ENCODE data around the gene NFKBIB. TPM values are rescaled to one million over a fixed set of nuclear protein-coding genes. Genes with fewer than 3 reads are reported as not detected.

Gene NFKBIB
- total and polyA plus RNA-seq, 2 of the 13 experiments (the other 11 are each of a cell fraction or from before 2014, with no cell fraction given): 8.6 to 14.9 TPM

DNA sequence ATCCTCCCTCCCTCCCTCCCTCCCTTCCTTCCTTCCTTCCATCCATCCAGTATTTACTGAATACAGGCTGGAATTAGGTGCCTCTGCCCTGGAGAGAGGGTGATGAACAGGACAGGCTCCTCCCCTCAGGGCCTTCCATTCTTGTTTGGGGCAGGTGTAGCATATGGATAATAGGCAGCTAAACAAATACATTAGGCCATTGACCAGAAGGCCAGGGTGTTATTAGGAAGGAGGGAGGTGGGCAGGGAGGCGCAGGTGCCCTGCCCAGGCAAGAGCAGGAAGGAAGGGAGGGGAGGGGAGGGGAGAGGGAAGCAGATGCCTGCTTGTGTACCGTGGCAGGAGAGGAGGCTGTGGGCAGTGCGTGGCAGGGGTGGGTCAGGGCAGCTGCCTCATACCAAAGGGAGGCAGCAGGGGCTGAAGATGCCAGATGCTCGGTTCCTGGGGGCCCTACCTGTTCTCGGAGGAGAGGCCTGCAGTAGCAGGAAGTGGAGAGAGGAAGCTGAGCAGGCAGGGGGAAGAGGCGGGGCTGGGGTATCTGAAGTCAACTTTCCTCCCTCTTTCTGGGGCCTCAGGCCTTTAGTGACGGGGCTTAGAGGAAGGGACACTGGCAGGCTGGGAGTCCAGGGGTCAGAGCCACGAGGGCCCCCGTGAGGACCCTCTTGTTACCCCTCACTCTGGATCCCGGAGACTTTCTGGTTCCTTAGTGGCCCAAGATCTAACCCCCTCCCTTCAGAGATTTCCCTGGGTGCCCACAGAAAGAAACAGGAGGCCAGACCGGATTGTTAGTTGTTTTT, 21.8 kb upstream of the NFKBIB start, which contains the start of gene RINL (continued):
- TF ChIP-seq GMEB1 (CRISPR knock-in tag; IDR thresholded peaks at IDR 0.05; ENCODE audit: borderline replicate concordance) (no peak), CTCF (CRISPR knock-in tag; IDR thresholded peaks at IDR 0.05) (no peak), ARID2 (CRISPR knock-in tag; IDR thresholded peaks at IDR 0.05; ENCODE audit: borderline replicate concordance) (no peak), SP4 (CRISPR knock-in tag; IDR thresholded peaks at IDR 0.05) (no peak), MTA3 (CRISPR knock-in tag; IDR thresholded peaks at IDR 0.05) (no peak), ZNF644 (CRISPR knock-in tag; IDR thresholded peaks at IDR 0.05; ENCODE audit: low read depth) (no peak), POLR2A (IDR thresholded peaks at IDR 0.05; ENCODE audit: insufficient read depth in 1 of 2, low read depth in 2 of 2, low read length in 2 of 2) (peak; percentile 36 to 73; a peak in 2 of 4 replicates), ZNF3 (CRISPR knock-in tag; IDR thresholded peaks at IDR 0.05) (no peak), ZSCAN21 (CRISPR knock-in tag; IDR thresholded peaks at IDR 0.05; ENCODE audit: borderline replicate concordance) (0 out of 2 replicates have a peak, but pooled peaks have one; percentile 38), ZFY (CRISPR knock-in tag; IDR thresholded peaks at IDR 0.05) (peak; percentile 77), ZBTB3 (CRISPR knock-in tag; IDR thresholded peaks at IDR 0.05; ENCODE audit: borderline replicate concordance, low read depth) (no peak), SATB2 (CRISPR knock-in tag; IDR thresholded peaks at IDR 0.05) (no peak), KLF11 (CRISPR knock-in tag; IDR thresholded peaks at IDR 0.05) (no peak), SALL1 (CRISPR knock-in tag; IDR thresholded peaks at IDR 0.05) (peak; percentile 41), GATA4 (IDR thresholded peaks at IDR 0.05; ENCODE audit: borderline replicate concordance, low read depth) (0 out of 2 replicates have a peak, but pooled peaks have one; percentile 20), EZH2 (conservative IDR thresholded peaks at IDR 0.05; ENCODE audit: low read depth, low read length) (no peak), KAT8 (CRISPR knock-in tag; IDR thresholded peaks at IDR 0.05) (peak; percentile 62), NFYC (CRISPR knock-in tag; IDR thresholded peaks at IDR 0.05) (no peak), ZNF367 (CRISPR knock-in tag; IDR thresholded peaks at IDR 0.05; ENCODE audit: borderline replicate concordance) (no peak), U2AF2 (IDR thresholded peaks at IDR 0.05; ENCODE audit: low read depth, low read length) (no peak), PHF8 (CRISPR knock-in tag; IDR thresholded peaks at IDR 0.05) (peak; percentile 51; the same call in 1 of the 2 replicates), ZNF747 (CRISPR knock-in tag; IDR thresholded peaks at IDR 0.05; ENCODE audit: borderline replicate concordance) (no peak)
- TF ChIP-seq, protein P1, sequence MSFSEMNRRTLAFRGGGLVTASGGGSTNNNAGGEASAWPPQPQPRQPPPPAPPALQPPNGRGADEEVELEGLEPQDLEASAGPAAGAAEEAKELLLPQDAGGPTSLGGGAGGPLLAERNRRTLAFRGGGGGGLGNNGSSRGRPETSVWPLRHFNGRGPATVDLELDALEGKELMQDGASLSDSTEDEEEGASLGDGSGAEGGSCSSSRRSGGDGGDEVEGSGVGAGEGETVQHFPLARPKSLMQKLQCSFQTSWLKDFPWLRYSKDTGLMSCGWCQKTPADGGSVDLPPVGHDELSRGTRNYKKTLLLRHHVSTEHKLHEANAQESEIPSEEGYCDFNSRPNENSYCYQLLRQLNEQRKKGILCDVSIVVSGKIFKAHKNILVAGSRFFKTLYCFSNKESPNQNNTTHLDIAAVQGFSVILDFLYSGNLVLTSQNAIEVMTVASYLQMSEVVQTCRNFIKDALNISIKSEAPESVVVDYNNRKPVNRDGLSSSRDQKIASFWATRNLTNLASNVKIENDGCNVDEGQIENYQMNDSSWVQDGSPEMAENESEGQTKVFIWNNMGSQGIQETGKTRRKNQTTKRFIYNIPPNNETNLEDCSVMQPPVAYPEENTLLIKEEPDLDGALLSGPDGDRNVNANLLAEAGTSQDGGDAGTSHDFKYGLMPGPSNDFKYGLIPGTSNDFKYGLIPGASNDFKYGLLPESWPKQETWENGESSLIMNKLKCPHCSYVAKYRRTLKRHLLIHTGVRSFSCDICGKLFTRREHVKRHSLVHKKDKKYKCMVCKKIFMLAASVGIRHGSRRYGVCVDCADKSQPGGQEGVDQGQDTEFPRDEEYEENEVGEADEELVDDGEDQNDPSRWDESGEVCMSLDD (CRISPR knock-in tag; IDR thresholded peaks at IDR 0.05; ENCODE audit: borderline replicate concordance): 0 out of 2 replicates have a peak, but pooled peaks have one; percentile 39
